GM21786 (cell line): Measurements from ENCODE around the gene MAGI1.

Experiments
- ATAC-seq: cut with Tn5 transposase; IDR thresholded peaks from one replicate; pipeline ENCODE4 v1.9.1; 2021; ENCODE audit not compliant: unreplicated experiment

Gene MAGI1

DNA sequence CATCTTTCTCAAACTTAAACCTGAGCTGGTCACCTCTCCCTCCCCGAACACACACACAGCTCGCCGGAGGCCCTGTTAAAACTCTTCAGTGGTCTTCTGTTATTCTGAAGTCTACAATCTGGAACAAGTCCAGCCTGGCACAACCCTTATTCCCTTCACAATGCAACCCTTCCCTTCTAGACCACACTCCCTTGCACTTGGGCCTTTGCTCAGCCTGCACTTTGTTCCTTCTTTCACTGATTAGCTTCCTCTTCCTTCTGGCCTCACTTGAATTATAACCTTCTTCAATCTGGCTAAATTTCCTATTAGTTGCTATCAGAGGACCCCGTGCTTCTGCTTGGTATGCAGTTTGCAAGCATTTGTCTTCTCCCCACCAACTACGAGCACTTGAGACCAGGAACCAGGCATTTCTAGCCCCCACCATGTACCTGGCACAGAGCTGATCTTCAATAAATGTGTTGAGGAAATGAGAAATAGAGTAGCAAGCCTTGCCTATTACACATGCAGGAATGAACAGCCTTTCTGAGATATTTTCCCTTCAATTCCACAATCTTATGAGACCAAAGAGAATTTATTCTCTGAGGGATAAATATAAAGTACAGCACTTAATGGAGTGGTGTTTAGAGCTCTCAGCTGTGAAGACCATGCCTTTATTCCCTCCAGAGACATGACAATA lies 687.8 kb downstream of the MAGI1 start:
- ATAC-seq: no peak

DNA sequence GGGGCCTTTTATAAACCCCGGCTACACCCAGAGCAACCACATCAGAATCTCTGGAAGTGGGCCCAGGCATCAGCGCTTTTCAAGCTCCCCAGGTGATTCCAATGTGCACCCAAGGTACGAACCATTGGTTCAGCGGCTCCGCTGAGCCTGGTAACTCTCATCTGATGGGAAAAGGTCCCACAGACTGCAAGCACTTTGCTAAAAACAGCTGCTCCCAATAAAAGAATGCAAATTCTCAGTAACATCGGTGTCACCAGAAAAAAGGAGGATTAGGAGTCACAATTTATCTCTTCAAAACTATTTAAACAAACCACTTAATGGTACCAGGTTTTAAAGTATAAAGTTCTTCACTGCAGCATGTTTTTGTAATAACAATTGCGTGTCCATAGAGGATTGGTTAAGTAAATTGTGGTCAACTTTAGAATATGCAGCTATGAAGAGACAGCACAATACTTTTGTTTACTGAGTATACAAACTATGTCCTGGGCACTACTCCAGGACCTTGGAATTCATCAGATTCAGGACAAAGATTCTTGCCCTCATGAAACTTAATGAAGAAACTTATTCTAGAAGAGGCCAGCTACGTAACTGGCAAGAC lies 690.2 kb downstream of the MAGI1 start:
- ATAC-seq: no peak

DNA sequence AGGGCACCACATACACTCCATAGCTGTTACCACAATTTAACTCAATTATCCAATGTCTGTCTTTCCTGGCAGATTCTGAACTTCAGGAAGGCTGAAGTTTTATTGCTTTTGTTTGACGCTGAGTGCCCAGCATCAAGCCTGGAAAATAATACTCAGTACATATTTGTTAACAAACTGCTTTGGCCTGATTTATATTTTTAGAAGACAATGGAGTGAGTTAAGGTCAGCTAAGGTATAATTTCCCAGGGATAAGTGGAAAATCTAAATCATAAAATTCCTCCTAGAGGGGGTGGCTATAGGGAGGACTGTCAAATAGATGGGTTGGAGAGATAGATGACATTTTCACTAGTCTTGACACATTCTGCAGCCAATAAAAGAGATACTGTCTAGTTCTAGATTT lies 691.6 kb downstream of the MAGI1 start:
- no peak for ATAC-seq

DNA sequence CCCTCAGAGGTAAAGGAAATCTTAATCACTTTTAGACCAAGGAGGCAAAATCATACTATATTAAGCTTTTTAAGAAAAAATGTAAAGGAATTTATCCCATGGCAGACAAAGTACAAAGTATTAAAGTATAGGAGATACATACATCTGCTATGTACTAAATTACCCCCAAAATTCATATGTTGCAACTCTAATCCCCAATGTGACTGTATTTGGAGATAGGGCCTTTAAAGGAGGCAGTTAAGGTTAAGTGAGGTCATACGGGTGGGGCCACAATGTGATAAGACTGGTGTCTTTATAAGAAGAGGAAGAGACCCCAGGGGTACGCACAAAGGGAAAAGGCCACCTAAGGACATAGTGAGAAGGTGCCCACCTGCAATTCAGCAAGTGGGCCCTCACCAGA lies 693.9 kb downstream of the MAGI1 start:
- no peak for ATAC-seq

DNA sequence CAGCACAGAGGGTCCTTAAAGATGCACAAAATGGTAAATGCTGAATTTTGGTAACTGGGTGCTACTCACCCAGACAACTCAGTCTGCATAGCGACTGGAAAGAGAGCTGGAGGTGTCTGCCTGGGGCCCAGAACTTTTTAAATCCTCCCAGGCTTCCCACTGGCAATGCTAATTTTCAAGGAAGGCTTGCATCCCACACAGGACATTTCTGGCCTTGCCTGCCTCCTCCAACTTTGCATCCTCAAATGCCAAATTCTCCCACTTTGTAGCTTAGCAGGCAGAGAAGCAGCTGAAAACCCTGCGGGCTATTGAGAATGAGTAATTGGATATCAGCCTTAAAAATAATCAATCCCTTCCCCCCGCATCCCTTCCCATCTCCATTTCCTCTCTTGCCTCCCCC lies 694.3 kb downstream of the MAGI1 start:
- no peak for ATAC-seq

DNA sequence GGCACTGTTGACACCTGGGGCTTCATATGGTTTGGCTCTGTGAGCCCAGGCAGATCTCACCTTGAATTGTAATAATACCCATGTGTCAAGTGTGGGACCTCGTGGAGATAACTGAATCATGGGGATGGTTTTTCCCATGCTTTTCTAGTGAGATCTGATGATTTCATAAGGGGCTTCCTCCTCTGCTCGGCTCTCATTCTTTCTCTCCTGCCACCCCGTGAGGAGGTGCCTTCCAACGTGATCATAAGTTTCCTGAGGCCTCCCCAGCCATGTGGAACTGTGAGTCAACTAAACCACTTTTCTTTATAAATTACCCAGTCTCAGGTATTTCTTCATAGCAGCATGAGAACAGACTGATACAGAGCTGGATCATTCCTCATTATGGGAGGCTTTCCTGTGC lies 695.0 kb downstream of the MAGI1 start:
- ATAC-seq: no peak

DNA sequence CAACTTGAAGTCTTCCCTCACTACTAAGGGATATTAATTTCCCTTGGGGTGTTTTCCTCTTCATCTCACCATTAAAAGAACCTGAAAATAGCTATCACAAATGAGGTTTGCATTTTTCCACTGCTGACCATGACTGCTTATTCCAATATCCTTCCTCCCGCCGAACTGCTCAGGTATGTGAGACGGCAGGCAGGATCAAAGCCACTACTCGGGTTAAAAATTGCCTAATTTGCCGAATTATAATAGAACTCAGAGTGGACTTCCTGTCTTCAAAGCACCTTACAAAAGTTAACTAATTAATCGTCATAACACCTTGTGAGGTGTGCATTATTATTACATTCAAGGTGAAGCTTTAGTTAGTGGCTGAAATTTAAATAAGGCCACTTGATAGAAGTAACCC lies 695.7 kb downstream of the MAGI1 start:
- ATAC-seq: no peak

DNA sequence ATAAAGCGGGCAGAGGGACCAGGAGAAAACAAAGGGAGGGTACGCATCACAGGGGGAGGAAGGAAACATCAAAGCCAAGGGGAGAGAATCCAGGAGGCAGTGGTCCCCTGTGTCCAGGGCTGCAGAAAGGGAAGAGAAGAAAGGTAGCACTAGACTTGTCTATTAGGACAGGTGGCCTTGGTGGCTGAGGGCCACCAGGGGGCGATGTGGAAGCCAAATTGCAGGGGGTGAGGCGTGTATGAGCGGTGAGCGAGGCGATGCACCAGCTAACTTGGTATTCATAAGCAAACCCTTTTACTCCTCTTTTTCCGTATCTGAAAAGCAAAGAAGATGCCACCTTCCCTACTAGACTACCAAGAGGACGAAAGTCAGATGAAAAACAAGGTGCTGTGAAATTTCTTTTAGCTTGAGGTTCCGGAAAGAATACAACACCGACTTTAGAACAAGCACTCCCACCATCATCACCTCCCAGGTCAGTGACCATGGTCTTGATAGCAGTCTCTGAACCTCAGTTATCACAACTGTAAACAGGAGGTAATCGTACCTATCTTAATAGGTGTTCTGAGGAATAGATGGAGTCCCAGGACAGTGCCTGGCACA lies 696.5 kb downstream of the MAGI1 start:
- no peak for ATAC-seq

DNA sequence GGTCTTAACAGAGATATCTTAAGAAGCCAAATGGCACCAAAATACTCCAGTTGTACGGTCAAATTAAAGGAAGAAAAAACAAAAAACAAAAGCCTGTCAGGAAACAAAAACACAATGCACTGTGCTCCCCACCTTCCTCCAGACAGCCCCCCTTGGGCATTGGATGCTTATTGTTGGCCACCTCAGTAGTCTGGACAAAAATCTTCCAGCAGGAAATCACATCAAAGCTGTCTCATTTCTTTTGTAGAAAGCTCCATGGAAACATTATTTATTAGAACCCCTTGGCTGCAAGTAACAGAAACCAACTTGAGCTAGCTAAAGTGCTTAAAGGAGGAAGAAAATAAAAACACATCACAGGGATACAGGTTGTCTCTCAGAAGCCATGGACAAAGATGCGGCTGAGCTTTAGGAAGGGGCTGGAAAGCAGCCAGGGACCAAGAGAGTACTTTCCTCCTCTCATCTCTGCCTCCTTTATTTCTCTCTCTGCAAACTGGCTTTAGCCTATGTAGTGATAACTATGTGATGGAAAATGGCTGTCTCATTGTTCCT lies 699.5 kb downstream of the MAGI1 start:
- ATAC-seq: no peak

DNA sequence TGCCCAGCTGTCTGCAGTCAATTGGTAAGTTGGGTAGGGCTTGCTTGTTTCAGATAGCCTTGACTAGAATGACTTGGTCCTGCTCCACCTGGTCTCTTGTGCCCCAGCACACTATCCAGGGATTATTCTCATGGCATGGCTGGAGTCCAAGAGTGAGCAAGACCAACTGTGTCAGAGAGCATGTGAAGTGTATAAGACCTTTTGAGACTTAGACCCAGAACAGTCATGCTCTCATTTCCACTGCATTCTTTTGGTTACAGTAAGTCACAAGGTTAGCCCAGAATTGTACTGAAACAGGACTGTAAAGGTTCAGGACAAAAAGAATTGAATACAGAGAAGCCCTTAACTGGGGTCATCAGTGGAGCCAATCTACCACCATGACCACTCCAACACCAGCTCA lies 700.1 kb downstream of the MAGI1 start:
- ATAC-seq: no peak

DNA sequence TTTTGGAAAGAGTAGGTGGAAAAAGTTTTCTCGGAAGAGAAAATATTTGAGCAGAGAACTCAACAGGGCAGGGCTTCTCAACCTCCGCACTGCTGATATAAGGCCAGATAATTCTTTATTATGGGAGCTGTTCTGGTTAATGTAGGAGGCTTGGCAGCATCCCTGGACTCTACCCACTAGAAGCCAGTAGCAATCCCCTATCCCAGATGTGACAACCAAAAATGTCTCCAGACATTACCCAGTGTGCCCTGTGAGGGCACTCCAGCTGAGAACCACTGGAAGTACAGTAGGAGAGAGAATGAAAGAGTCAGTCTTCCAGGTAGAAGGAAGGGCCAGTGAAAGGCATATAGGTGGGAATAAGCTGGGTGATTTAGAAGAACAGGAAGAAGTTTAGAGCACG lies 703.1 kb downstream of the MAGI1 start:
- ATAC-seq: no peak

DNA sequence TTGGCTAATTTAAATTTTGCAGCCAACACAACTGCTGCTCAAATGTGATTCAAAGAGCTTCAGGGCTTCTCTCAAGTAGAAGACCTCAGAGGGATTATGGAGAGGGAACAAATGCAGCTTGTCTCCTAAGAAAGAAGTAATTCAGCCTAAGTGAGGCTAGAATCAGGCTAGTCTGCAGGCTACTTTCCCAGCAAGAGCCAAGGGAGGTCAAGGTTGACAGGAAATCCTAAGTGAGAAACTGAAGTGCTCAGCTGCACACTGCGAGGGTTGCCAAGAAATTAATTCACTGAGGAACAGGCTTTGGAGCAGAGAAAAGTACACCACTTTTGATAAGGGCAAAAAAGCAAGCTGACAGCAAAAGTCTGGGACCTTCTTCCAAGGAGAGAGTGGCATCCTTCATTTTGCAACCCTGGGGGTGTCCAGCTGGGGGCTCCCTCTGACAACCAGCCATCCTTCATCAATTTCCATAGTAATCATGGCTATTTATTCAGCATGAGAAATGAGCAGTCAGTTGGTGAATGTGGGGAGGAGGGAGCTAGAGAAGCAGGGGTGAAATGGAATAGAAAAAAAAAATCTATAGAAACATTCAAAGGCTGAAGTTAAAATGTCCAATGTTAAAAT lies 704.6 kb downstream of the MAGI1 start:
- ATAC-seq: no peak

DNA sequence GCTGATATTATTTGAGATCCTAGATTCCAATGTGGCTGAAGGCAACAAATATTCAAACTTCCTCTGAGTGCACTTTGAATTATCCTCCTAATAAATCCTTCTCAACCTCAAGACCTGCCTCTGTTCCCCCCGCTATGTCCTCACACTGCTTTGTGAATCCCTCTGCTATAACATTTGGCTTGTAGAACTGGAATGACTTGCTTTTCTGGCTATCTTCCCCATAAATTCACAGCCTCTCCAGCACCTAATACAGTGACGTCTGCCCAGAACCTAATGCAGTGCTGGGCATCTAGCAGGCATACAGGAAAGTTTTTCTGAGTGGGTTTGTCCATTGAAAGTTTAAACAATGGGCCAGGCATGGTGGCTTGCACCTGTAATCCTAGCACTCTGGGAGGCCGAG lies 707.0 kb downstream of the MAGI1 start:
- ATAC-seq: no peak

DNA sequence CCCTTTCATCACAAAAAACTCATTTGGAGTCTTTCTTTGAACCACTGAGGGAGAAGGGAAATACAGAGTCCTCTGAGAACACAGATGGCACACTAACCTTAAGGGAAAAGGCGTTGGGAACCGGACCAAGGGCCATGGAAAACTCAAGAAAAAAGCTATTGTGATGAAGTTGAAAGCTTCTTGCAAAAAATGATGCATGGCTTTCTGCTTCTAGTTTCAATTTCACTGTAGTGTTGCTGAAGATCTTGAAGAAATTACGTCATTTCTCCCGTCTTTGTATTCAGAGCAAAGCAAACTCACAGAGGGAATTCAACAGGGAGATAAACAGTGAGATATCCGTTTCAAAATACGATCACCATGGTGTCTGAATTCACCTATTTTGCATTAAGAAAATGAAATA lies 708.6 kb downstream of the MAGI1 start:
- no peak for ATAC-seq

DNA sequence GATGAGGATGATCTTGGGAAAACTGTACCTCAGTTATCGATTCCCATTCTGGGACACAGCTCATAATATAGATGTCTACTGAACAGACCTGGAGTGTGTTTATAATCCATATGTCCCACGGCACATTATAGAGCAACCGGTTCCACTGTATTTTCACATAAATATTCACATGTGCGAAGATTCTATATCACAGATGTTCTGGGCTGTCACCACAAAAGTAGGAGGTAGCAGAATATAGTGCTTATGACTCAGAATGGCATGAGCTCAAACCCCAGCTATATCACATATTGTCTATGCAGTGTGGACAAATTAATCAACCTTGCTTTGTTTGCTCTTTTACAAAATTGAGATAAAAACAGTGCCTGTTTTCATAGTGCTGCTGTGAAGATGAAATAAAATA lies 710.6 kb downstream of the MAGI1 start:
- no peak for ATAC-seq

DNA sequence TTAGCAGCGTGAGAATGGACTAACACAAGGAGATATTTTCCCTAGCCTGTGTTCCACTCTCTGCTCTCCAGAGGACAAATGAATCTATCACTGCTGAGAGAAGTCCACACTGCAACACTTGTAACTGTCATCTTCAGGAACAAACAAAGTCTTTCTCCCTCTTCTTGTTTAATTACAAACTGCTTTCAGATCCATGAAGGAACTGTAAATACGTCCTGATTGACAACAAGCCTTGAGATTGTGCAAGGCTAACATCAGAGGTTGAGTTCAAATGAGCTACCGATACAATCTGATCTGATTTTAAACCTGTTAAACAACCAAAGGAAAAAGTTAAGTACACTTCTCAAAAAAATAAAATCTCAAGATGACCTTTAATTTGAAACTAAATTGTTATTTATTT lies 712.1 kb downstream of the MAGI1 start:
- no peak for ATAC-seq

DNA sequence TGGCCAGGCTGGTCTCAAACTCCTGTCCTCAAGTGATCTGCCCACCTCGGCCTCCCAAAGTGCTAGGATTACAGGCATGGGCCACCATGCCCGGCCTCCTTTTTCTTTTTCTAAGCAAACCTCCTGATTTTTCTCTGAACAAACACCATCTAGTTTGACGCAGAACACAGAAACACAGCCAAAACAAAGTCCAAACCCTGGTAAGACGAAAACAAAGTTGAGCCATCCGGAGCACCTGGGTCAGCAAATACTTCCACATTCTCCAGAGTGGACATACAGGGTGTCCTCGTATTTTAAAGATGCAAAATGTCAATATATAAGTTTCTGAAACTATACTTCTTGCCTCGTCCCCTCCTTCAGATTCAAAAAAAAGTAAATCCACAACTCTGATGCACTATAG lies 715.8 kb downstream of the MAGI1 start:
- ATAC-seq: no peak

DNA sequence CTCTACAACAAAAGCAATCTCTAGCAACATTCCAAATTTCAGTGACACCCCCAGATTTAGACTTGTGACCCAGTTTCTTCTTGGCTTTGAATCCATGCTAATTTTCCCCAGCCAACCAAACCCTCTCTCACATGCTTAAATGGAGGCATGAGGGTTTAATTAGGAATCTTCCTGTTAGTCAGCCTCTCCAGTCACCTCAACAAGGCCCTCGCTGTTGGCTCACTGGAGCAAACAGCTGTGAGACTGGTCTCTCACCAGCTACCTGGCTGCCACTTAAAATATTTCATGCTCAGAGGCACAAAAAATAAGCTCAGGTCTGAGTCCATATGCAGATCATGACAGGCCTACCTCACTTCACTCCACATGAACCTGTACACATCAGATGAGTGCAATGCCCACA lies 720.5 kb downstream of the MAGI1 start:
- ATAC-seq: no peak

DNA sequence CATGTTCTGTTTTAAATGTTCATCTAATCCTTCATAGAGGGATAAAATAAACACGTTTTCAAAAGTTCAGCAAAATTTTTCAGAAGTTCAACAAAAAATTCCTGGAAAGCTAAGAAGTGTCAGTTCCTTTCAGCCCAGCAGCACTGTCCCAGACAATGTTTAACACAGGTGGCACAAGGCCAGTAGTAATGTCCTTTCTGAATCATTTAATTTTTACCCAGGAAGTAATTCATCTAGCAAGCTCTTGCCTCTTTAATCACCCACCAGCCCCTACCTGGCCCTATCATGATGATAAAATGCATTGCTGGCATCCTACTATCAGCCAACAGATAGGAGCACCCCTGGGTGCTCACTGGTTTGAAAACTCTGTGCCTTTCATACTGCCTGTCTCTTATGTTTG lies 723.8 kb downstream of the MAGI1 start:
- no peak for ATAC-seq

DNA sequence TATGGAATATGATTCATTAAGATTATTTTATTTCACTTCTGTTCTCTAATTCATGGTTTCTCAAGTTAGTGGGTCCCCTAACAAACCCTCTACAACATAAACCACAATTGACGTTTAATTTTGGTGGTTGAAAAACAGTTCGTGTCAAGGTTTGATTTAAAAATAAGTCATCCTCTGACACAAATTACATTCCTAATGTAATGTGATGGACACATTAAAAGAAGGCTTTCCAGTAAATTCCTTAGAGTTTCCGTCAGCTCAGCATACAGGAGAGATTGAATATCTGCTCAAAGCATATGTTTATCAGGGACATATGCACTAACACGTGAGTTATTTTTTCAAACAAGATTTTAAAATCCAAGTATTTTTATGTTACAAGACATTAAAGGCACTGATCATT lies 724.4 kb downstream of the MAGI1 start:
- ATAC-seq: no peak

DNA sequence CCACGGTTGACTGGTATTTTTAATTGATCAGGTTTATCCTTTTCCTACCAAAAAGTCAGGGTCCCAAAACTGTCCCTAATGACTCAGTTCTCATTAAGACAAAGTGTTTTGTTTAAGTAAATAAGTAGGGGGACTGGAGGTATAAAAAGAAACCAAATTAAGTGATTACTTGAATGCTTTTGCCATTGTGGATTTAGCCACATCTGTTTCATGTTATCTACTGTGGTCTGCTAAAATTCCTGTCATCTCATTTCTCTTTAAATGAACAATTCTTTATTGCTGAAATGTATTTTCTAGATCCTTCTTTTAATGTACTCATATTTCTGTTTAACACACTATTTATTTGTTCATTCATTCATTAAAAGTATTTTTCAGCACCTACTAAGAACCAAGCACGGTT lies 725.1 kb downstream of the MAGI1 start:
- ATAC-seq: no peak

DNA sequence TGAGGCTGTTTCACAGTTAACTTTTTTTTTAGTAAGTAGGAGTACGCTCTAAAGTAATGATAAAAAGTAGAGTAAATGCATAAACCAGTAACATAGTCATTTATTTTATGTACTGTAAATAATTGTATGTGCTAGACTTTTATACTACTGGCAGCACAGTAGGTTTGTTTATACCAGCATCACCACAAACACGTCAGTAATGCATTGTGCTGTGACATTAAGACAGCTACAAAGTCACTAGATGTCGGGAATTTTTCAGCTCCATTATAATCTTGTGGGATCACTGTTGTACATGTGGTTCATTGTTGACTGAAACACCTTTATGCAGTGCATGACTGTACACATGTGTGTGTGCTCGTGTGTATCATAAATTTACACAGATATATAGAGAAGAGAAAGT lies 732.9 kb downstream of the MAGI1 start:
- no peak for ATAC-seq
